ENCODE measurements around the gene BID. TPM values are rescaled to one million over a fixed set of nuclear protein-coding genes. Genes with fewer than 3 reads are reported as not detected.

Gene BID
- total RNA-seq, 1 experiment from 2014 or later: 23.2 TPM

GRCh38 chr22:17770180-17771077 lies 3.8 kb downstream of the BID start:
- Histone ChIP-seq H3K27me3 (ENCODE audit: insufficient read depth, low read length) (no peaks in the 10 kb centered on the region), H2AFZ (ENCODE audit: low read length) (no peak overlapping the region), H2BK15ac (ENCODE audit: low read depth, low read length) (no peak overlapping the region), H3K79me2 (ENCODE audit: insufficient read depth, low read length) (peaks cover 2% of the 10 kb centered on the region; the same call in 1 of the 2 replicates), H2BK5ac (ENCODE audit: insufficient read length, low read length) (no peak overlapping the region), H3K4ac (ENCODE audit: low read depth, low read length) (no peak overlapping the region), H3K4me2 (ENCODE audit: insufficient read depth, insufficient read length, low read length) (no peak overlapping the region), H2BK20ac (ENCODE audit: low read depth, low read length, poor library complexity, severe bottlenecking) (no peak overlapping the region), H2BK12ac (ENCODE audit: insufficient read length, low read depth, low read length) (no peak overlapping the region), H3K18ac (ENCODE audit: insufficient read length, low read depth, low read length) (no peak overlapping the region), H4K8ac (replicated peaks; ENCODE audit: insufficient read length, low read depth, low read length) (no peak overlapping the region), H3K4me1 (ENCODE audit: insufficient read depth, low read length) (peaks cover 5% of the 10 kb centered on the region; the same call in 1 of the 2 replicates), H3K9ac (ENCODE audit: extremely low read depth, insufficient read length, low read length) (no peak overlapping the region), H2BK120ac (ENCODE audit: low read depth, low read length, poor library complexity, severe bottlenecking) (no peak overlapping the region), H3K23ac (ENCODE audit: insufficient read length, low read depth, low read length) (no peak overlapping the region), H3K56ac (ENCODE audit: insufficient read length, low read depth, low read length) (no peak overlapping the region), H3K9me3 (ENCODE audit: control insufficient read depth, low read depth, low read length) (no peaks in the 10 kb centered on the region), H3K23me2 (ENCODE audit: insufficient read length, low read depth, low read length, poor library complexity, severe bottlenecking) (peaks cover 11% of the 10 kb centered on the region), H4K20me1 (ENCODE audit: control insufficient read depth, insufficient read depth, insufficient read length) (no peaks in the 10 kb centered on the region), H3K14ac (ENCODE audit: insufficient read depth, low read length) (no peak overlapping the region), H4K91ac (ENCODE audit: insufficient read length, low read depth, low read length) (no peak overlapping the region), H3K79me1 (ENCODE audit: insufficient read depth, low read depth, low read length, poor library complexity, severe bottlenecking) (no peaks in the 10 kb centered on the region), H3T11ph (ENCODE audit: low read length) (no peak overlapping the region), H4K5ac (ENCODE audit: insufficient read length, low read depth, low read length) (no peak overlapping the region), H3K27ac (ENCODE audit: insufficient read length, low read depth, low read length) (no peak overlapping the region), H2AK5ac (ENCODE audit: insufficient read length, low read length) (no peak overlapping the region)
- H3K4me1 Mint-ChIP-seq: peaks cover 16 to 19% of the 10 kb centered on the region in 2 experiments
- TF ChIP-seq CTCF (conservative IDR thresholded peaks at IDR 0.05): no peak
- H3K9me3 Mint-ChIP-seq: no peaks in the 10 kb centered on the region; a peak in 1 of 5 replicates
- no peak overlapping the region for H3K4me3 Mint-ChIP-seq
- WGBS (ENCODE audit: extremely low coverage, insufficient read length, low lambda C conversion rate): no CpG with 5 or more reads among the region's 19 CpGs
- H3K27ac Mint-ChIP-seq: peak overlapping the region in 1 of 3 experiments; percentile 76; a peak in 2 of 7 replicates
- peaks cover 0 to 4% (median 1%) of the 10 kb centered on the region in 3 experiments; a peak in 2 of 7 replicates for H3K36me3 Mint-ChIP-seq (ENCODE audit: insufficient read depth in 1 of 3, low read depth in 3 of 3)
- H3K27me3 Mint-ChIP-seq (ENCODE audit: low read depth): peaks cover 16% of the 10 kb centered on the region
- no peak for DNase-seq

All from H9 (cell line).